NCI-H1436 (cell line): ENCODE data around the gene AK3.

ENCODE experiments used
- DNase-seq: peaks from one replicate; lab custom pipeline; 2025; lab: John Stamatoyannopoulos, UW

The AK3 gene

GRCh38 chr9:4748612-4749011 lies 7.6 kb upstream of the AK3 start:
- no peak for DNase-seq

- DNase-seq = no peak
Observed at GRCh38 chr9:4746278-4747030, 5.5 kb upstream of the AK3 start.

- DNase-seq = no peak
Observed at GRCh38 chr9:4743131-4743875, 2.3 kb upstream of the AK3 start.

GRCh38 chr9:4742246-4742645 lies 1.2 kb upstream of the AK3 start:
- DNase-seq = no peak

GRCh38 chr9:4741365-4742089 lies 525 bp upstream of the AK3 start:
- peak; percentile 31 for DNase-seq

- DNase-seq = no peak
Observed at GRCh38 chr9:4740388-4740637, 689 bp downstream of the AK3 start.

- DNase-seq = no peak
Observed at GRCh38 chr9:4739587-4740387, 1.2 kb downstream of the AK3 start.

- DNase-seq = no peak
Observed at GRCh38 chr9:4738866-4739586, 2.0 kb downstream of the AK3 start.

GRCh38 chr9:4734150-4734549 lies 6.9 kb downstream of the AK3 start:
- no peak for DNase-seq

- no peak for DNase-seq
Observed at GRCh38 chr9:4732890-4733289, 8.1 kb downstream of the AK3 start.

GRCh38 chr9:4727593-4727992 lies 13.4 kb downstream of the AK3 start:
- no peak for DNase-seq

GRCh38 chr9:4725706-4726442 lies 15.1 kb downstream of the AK3 start:
- no peak for DNase-seq

- DNase-seq = no peak
Observed at GRCh38 chr9:4721736-4722135, 19.3 kb downstream of the AK3 start.

GRCh38 chr9:4718911-4719310 lies 22.1 kb downstream of the AK3 start:
- DNase-seq = no peak

- DNase-seq = no peak
Observed at GRCh38 chr9:4717815-4718214, 23.2 kb downstream of the AK3 start.

- no peak for DNase-seq
Observed at GRCh38 chr9:4716163-4716562, 24.8 kb downstream of the AK3 start.

GRCh38 chr9:4714266-4715016 lies 26.6 kb downstream of the AK3 start:
- peak; percentile 29 for DNase-seq

- DNase-seq = no peak
Observed at GRCh38 chr9:4713849-4714248, 27.2 kb downstream of the AK3 start.

- DNase-seq = no peak
Observed at GRCh38 chr9:4709380-4709779, 31.6 kb downstream of the AK3 start.

- no peak for DNase-seq
Observed at GRCh38 chr9:4706971-4707622, 33.9 kb downstream of the AK3 start.
